ENCODE measurements around the gene THAP3. TPM values are rescaled to one million over a fixed set of nuclear protein-coding genes. Genes with fewer than 3 reads are reported as not detected.

THAP3 gene
- total and polyA plus RNA-seq, 9 of the 15 experiments (the other 6 are each of a cell fraction or from before 2014, with no cell fraction given) = 1.9 to 31.2 (median 18.2) TPM

DNA sequence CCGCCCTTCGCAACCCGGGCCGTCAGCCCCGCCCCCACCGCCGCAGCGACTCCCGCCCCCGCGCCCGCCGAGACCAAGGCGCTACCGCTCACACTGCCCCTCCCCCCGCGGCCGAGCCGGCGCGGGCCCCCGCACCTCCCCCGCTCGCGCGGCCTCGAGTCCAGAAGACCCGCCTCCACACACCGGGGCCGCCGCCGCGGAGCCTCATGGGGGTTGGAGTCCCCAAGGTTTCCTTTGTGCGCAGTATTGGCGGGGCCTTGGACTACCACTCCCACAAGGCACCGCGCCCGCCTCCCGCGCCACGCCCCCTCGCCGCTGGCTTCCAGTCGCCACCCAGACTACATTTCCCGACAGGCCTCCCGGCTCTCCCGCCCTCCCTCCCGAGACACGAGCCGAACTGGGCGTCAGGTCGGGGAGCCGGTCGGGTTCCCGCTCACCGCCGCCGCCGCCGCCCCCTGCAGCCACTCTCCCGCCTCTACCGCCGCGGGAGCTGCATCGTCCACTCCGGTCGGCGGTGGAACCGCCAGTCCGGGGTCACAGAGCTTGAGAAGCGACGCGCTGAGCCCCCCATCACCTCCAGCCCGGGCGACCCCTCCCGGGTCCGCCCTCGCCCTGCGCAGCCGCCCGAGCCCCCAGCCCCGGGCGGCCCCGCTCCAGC is 11.2 kb upstream of the THAP3 start, which contains the start of gene PHF13 (continued):
- TF ChIP-seq, protein P1, sequence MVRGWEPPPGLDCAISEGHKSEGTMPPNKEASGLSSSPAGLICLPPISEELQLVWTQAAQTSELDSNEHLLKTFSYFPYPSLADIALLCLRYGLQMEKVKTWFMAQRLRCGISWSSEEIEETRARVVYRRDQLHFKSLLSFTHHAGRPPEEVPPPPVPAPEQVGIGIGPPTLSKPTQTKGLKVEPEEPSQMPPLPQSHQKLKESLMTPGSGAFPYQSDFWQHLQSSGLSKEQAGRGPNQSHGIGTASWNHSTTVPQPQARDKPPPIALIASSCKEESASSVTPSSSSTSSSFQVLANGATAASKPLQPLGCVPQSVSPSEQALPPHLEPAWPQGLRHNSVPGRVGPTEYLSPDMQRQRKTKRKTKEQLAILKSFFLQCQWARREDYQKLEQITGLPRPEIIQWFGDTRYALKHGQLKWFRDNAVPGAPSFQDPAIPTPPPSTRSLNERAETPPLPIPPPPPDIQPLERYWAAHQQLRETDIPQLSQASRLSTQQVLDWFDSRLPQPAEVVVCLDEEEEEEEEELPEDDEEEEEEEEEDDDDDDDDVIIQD (CRISPR knock-in tag; IDR thresholded peaks at IDR 0.05) = no peak
- TF ChIP-seq ZFX (CRISPR knock-in tag; IDR thresholded peaks at IDR 0.05) = peak; percentile 22
- TF ChIP-seq ZEB2 (IDR thresholded peaks at IDR 0.05) = no peak
- no peak for TF ChIP-seq SRSF1 (IDR thresholded peaks at IDR 0.05; ENCODE audit: low read depth, low read length)
- peak; percentile 38 to 84; a peak in 2 of 4 replicates for TF ChIP-seq TBL1XR1 (IDR thresholded peaks at IDR 0.05; ENCODE audit: low read length in 2 of 2)
- no peak for TF ChIP-seq SMARCA4 (IDR thresholded peaks at IDR 0.05)
- TF ChIP-seq SNRNP70 (optimal IDR thresholded peaks at IDR 0.05; ENCODE audit: low read depth, low read length) = no peak
- peak; percentile 94 for TF ChIP-seq HMGN3 (IDR thresholded peaks at IDR 0.05; ENCODE audit: borderline replicate concordance, extremely low read depth, insufficient read length, low read depth, low read length)
- TF ChIP-seq MAZ (CRISPR knock-in tag; conservative IDR thresholded peaks at IDR 0.05 in 1 of 2, IDR thresholded peaks at IDR 0.05 in 1 of 2) = peak; percentile 97 to 98
- TF ChIP-seq, protein P2, sequence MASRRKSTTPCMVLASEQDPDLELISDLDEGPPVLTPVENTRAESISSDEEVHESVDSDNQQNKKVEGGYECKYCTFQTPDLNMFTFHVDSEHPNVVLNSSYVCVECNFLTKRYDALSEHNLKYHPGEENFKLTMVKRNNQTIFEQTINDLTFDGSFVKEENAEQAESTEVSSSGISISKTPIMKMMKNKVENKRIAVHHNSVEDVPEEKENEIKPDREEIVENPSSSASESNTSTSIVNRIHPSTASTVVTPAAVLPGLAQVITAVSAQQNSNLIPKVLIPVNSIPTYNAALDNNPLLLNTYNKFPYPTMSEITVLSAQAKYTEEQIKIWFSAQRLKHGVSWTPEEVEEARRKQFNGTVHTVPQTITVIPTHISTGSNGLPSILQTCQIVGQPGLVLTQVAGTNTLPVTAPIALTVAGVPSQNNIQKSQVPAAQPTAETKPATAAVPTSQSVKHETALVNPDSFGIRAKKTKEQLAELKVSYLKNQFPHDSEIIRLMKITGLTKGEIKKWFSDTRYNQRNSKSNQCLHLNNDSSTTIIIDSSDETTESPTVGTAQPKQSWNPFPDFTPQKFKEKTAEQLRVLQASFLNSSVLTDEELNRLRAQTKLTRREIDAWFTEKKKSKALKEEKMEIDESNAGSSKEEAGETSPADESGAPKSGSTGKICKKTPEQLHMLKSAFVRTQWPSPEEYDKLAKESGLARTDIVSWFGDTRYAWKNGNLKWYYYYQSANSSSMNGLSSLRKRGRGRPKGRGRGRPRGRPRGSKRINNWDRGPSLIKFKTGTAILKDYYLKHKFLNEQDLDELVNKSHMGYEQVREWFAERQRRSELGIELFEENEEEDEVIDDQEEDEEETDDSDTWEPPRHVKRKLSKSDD (conservative IDR thresholded peaks at IDR 0.05; ENCODE audit: low read length) = no peak
- TF ChIP-seq ZNF696 (CRISPR knock-in tag; conservative IDR thresholded peaks at IDR 0.05) = no peak
- peak; percentile 56; the same call in 1 of the 2 replicates for TF ChIP-seq KLF6 (CRISPR knock-in tag; IDR thresholded peaks at IDR 0.05; ENCODE audit: borderline replicate concordance)
- TF ChIP-seq EWSR1 (IDR thresholded peaks at IDR 0.05; ENCODE audit: borderline replicate concordance, low read depth, partially characterized antibody) = no peak
- TF ChIP-seq CXXC5 (CRISPR knock-in tag; IDR thresholded peaks at IDR 0.05) = peak; percentile 96
- peak; percentile 79 for TF ChIP-seq CHD2 (IDR thresholded peaks at IDR 0.05; ENCODE audit: low read depth, low read length)
- TF ChIP-seq ZNF12 (CRISPR knock-in tag; IDR thresholded peaks at IDR 0.05) = no peak
- TF ChIP-seq ESRRA (IDR thresholded peaks at IDR 0.05; ENCODE audit: borderline replicate concordance, low read depth) = no peak; the same call in 1 of the 2 replicates
- TF ChIP-seq, protein P3, sequence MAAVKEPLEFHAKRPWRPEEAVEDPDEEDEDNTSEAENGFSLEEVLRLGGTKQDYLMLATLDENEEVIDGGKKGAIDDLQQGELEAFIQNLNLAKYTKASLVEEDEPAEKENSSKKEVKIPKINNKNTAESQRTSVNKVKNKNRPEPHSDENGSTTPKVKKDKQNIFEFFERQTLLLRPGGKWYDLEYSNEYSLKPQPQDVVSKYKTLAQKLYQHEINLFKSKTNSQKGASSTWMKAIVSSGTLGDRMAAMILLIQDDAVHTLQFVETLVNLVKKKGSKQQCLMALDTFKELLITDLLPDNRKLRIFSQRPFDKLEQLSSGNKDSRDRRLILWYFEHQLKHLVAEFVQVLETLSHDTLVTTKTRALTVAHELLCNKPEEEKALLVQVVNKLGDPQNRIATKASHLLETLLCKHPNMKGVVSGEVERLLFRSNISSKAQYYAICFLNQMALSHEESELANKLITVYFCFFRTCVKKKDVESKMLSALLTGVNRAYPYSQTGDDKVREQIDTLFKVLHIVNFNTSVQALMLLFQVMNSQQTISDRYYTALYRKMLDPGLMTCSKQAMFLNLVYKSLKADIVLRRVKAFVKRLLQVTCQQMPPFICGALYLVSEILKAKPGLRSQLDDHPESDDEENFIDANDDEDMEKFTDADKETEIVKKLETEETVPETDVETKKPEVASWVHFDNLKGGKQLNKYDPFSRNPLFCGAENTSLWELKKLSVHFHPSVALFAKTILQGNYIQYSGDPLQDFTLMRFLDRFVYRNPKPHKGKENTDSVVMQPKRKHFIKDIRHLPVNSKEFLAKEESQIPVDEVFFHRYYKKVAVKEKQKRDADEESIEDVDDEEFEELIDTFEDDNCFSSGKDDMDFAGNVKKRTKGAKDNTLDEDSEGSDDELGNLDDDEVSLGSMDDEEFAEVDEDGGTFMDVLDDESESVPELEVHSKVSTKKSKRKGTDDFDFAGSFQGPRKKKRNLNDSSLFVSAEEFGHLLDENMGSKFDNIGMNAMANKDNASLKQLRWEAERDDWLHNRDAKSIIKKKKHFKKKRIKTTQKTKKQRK (IDR thresholded peaks at IDR 0.05; ENCODE audit: borderline replicate concordance, low read depth, low read length) = no peak
- no peak for TF ChIP-seq MAFF (IDR thresholded peaks at IDR 0.05; ENCODE audit: low read length)
- TF ChIP-seq CBX8 (IDR thresholded peaks at IDR 0.05; ENCODE audit: borderline replicate concordance, extremely low read depth, low read depth, low read length, poor library complexity, severe bottlenecking) = no peak

All from K562 (cell line).